ENCODE data around the gene KIR3DL1.
"Not testable (repeated sequence)": the region's sequence is repeated elsewhere in the genome, so short reads cannot be mapped to it uniquely, and the experiment has no call there.

- TF ChIP-seq CTCF, POLR2A (IDR thresholded peaks at IDR 0.05): not testable (repeated sequence)
These were observed 8.1 kb downstream of the KIR3DL1 start for GRCh38 chr19:54824416-54824815.
